Dedifferentiated amniotic fluid mesenchymal stem cell (primary cell): ENCODE measurements around the gene RIPPLY1.
A peak's percentile ranks its signal among the peaks of the same experiment; 100 is the strongest.
"Not testable (repeated sequence)": the region's sequence is repeated elsewhere in the genome, so short reads cannot be mapped to it uniquely, and the experiment has no call there.

Source experiments
- DNase-seq: peaks from one replicate; pipeline ENCODE4 v3.0.0-alpha.2; 2016; ENCODE audit errors: extremely low spot score

The RIPPLY1 gene

GRCh38 chrX:106906361-106906760 lies 3.2 kb upstream of the RIPPLY1 start:
- no peak for DNase-seq

GRCh38 chrX:106905064-106905708 lies 2.0 kb upstream of the RIPPLY1 start:
- DNase-seq: no peak

- no peak for DNase-seq
Observed at GRCh38 chrX:106903856-106904528, 851 bp upstream of the RIPPLY1 start.

- DNase-seq: no peak
Observed at GRCh38 chrX:106902684-106903083, 457 bp downstream of the RIPPLY1 start.

- DNase-seq: no peak
Observed at GRCh38 chrX:106901781-106902219, 1.3 kb downstream of the RIPPLY1 start.

- DNase-seq: no peak
Observed at GRCh38 chrX:106901341-106901740, 1.8 kb downstream of the RIPPLY1 start.

- no peak for DNase-seq
Observed at GRCh38 chrX:106899841-106900240, 3.3 kb downstream of the RIPPLY1 start.

- DNase-seq: no peak
Observed at GRCh38 chrX:106899276-106899675, 3.9 kb downstream of the RIPPLY1 start.

GRCh38 chrX:106898462-106898861 lies 4.7 kb downstream of the RIPPLY1 start:
- DNase-seq: no peak

- no peak for DNase-seq
Observed at GRCh38 chrX:106897259-106897658, 5.9 kb downstream of the RIPPLY1 start.

- peak; percentile 35 for DNase-seq
Observed at GRCh38 chrX:106894978-106895452, 8.1 kb downstream of the RIPPLY1 start.

GRCh38 chrX:106894392-106894909 lies 8.7 kb downstream of the RIPPLY1 start:
- DNase-seq: peak; percentile 72

GRCh38 chrX:106891762-106892460 lies 11.2 kb downstream of the RIPPLY1 start:
- DNase-seq: no peak

- no peak for DNase-seq
Observed at GRCh38 chrX:106889468-106889867, 13.7 kb downstream of the RIPPLY1 start.

GRCh38 chrX:106875151-106875550 lies 28.0 kb downstream of the RIPPLY1 start:
- DNase-seq: no peak

- DNase-seq: peak; percentile 33
Observed at GRCh38 chrX:106874075-106874474, 29.1 kb downstream of the RIPPLY1 start.

GRCh38 chrX:106872796-106873195 lies 30.3 kb downstream of the RIPPLY1 start:
- DNase-seq: not testable (repeated sequence)

GRCh38 chrX:106863697-106864096 lies 39.4 kb downstream of the RIPPLY1 start:
- no peak for DNase-seq

GRCh38 chrX:106862972-106863688 lies 40.0 kb downstream of the RIPPLY1 start:
- no peak for DNase-seq
